Suprapubic skin (tissue), 4 donors: ENCODE measurements around the gene TAS2R20. TPM values are rescaled to one million over a fixed set of nuclear protein-coding genes. Genes with fewer than 3 reads are reported as not detected.
A peak's percentile ranks its signal among the peaks of the same experiment; 100 is the strongest.

Experiments used
- DNase-seq, 2 donors: peaks; one replicate each; pipeline ENCODE4 v3.0.0-alpha.2; 2019; ENCODE audit warnings: low spot score in 2 of 2
- H3K27ac ChIP-seq: fragments of 200-600 bp; sonication (generic); one replicate; pipeline ENCODE4 v1.5.1; 2019
- H3K27me3 ChIP-seq: fragments of 200-600 bp; sonication (generic); one replicate; pipeline ENCODE4 v1.5.1; 2019
- H3K36me3 ChIP-seq: fragments of 200-600 bp; sonication (generic); one replicate; pipeline ENCODE4 v1.5.1; 2019
- H3K4me1 ChIP-seq: fragments of 200-600 bp; sonication (generic); one replicate; pipeline ENCODE4 v1.5.1; 2019
- H3K4me3 ChIP-seq: fragments of 200-600 bp; sonication (generic); one replicate; pipeline ENCODE4 v1.5.1; 2019; ENCODE audit warnings: mild to moderate bottlenecking
- H3K9me3 ChIP-seq: fragments of 200-600 bp; sonication (generic); one replicate; pipeline ENCODE4 v1.5.1; 2019
- CTCF ChIP-seq, 2 donors: fragments of 200-600 bp in 1 of 2; fragments of 450-650 bp in 1 of 2; sonication (generic) in 1 of 2; IDR thresholded peaks; one replicate each; pipeline ENCODE4 v1.5.1; 2016 to 2019; ENCODE audit warnings: antibody characterized with exemption in 2 of 2, mild to moderate bottlenecking in 1 of 2, moderate library complexity in 1 of 2
- EP300 ChIP-seq: sonication (generic); formaldehyde crosslinking; IDR thresholded peaks from one replicate; pipeline ENCODE4 v1.6.1; 2017; ENCODE audit warnings: antibody characterized with exemption
- POLR2A ChIP-seq, 2 donors: fragments of 450-650 bp; IDR thresholded peaks; one replicate each; pipeline ENCODE4 v1.6.1; 2017; ENCODE audit warnings: antibody characterized with exemption in 2 of 2, mild to moderate bottlenecking in 2 of 2, moderate library complexity in 2 of 2
- POLR2AphosphoS5 ChIP-seq, 3 donors: sonication (generic); formaldehyde crosslinking; IDR thresholded peaks; one replicate each; pipeline ENCODE4 v1.6.1; 2017; ENCODE audit warnings: antibody characterized with exemption in 3 of 3
- WGBS: methylation state at CpG from one replicate; pipeline ENCODE4 v1.1.5; 2018; 5-methylcytosine and 5-hydroxymethylcytosine counted together
- total RNA-seq, 4 donors: library from RNA; depleted of rRNA; stranded (reverse); fragments of >200 nt; gene quantifications; one replicate each; pipeline ENCODE4 v1.1.0, GENCODE V29; 2016

Gene TAS2R20
- total RNA-seq, 4 donors from 2014 or later, result 1.0 to 4.1 (median 2.6) TPM; not detected in 1

GRCh38 chr12:10974965-10975364 lies 23.1 kb downstream of the TAS2R20 start:
- no peak for TF ChIP-seq EP300
- TF ChIP-seq POLR2A (IDR thresholded peaks at IDR 0.05), result no peak
- TF ChIP-seq CTCF (IDR thresholded peaks at IDR 0.05), result no peak
- TF ChIP-seq POLR2AphosphoS5 (IDR thresholded peaks at IDR 0.05), result no peak
- 91% methylated on average over 3 of the region's 3 CpGs for WGBS

GRCh38 chr12:10968765-10969456 lies 29.2 kb downstream of the TAS2R20 start:
- WGBS, result 41% methylated on average over 13 of the region's 15 CpGs
- Histone ChIP-seq H3K36me3 (no peaks in the 10 kb centered on the region), H3K4me1 (peaks cover 12% of the 10 kb centered on the region), H3K27ac (no peak overlapping the region), H3K9me3 (no peaks in the 10 kb centered on the region), H3K4me3 (no peak overlapping the region), H3K27me3 (no peaks in the 10 kb centered on the region)
- DNase-seq, result peak; percentile 62 to 67
- TF ChIP-seq POLR2A (IDR thresholded peaks at IDR 0.05) (no peak), POLR2AphosphoS5 (IDR thresholded peaks at IDR 0.05) (no peak), CTCF (IDR thresholded peaks at IDR 0.05) (no peak), EP300 (no peak)

More at GRCh38 chr12:10974965-10975364, 23.1 kb downstream of the TAS2R20 start:
- DNase-seq, result no peak
- Histone ChIP-seq H3K36me3 (no peaks in the 10 kb centered on the region), H3K27me3 (no peaks in the 10 kb centered on the region), H3K4me3 (no peak overlapping the region), H3K9me3 (no peaks in the 10 kb centered on the region), H3K4me1 (peaks cover 4% of the 10 kb centered on the region), H3K27ac (no peak overlapping the region)

DNA sequence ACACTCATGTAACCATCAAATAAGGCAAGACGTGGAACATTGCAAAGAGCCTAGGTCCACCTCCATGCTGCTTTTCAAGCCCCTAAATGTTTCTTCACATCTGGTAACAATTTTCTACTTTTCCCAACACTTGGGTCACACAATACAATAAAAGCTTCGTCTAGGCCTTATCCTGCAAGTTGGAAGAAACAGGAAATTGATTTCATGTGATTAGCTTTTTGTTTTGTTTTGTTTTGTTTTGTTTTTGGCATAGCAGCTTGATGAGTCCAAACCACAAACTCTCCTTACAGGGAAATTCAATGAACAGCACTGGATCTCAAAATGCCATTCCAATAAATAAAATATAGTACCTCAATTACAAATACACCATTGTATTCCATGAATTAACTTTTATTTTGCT lies 30.7 kb downstream of the TAS2R20 start:
- Histone ChIP-seq H3K27ac (no peak overlapping the region), H3K4me3 (no peak overlapping the region), H3K4me1 (peaks cover 12% of the 10 kb centered on the region), H3K36me3 (no peaks in the 10 kb centered on the region), H3K27me3 (no peaks in the 10 kb centered on the region), H3K9me3 (no peaks in the 10 kb centered on the region)
- DNase-seq, result no peak
- 43% methylated on average over 2 of the region's 2 CpGs for WGBS
- no peak for TF ChIP-seq POLR2AphosphoS5 (IDR thresholded peaks at IDR 0.05)

- no peak for TF ChIP-seq POLR2AphosphoS5 (IDR thresholded peaks at IDR 0.05)
- no peak for TF ChIP-seq POLR2A (IDR thresholded peaks at IDR 0.05)
- TF ChIP-seq CTCF (IDR thresholded peaks at IDR 0.05), result no peak
- TF ChIP-seq EP300, result no peak
- Histone ChIP-seq H3K36me3 (no peaks in the 10 kb centered on the region), H3K9me3 (no peaks in the 10 kb centered on the region), H3K4me1 (peaks cover 12% of the 10 kb centered on the region), H3K4me3 (no peak overlapping the region), H3K27me3 (no peaks in the 10 kb centered on the region), H3K27ac (no peak overlapping the region)
- DNase-seq, result no peak
Measured at GRCh38 chr12:10966314-10966713, 31.8 kb downstream of the TAS2R20 start.

GRCh38 chr12:10965476-10965875 lies 32.6 kb downstream of the TAS2R20 start:
- 61% methylated on average over 1 of the region's 1 CpG for WGBS
- no peaks in the 10 kb centered on the region for H3K36me3 ChIP-seq
- no peaks in the 10 kb centered on the region for H3K27me3 ChIP-seq

More at GRCh38 chr12:10965476-10965875, 32.6 kb downstream of the TAS2R20 start:
- Histone ChIP-seq H3K9me3 (no peaks in the 10 kb centered on the region), H3K27ac (no peak overlapping the region), H3K4me3 (no peak overlapping the region), H3K4me1 (peaks cover 12% of the 10 kb centered on the region)
- DNase-seq, result no peak
- TF ChIP-seq POLR2A (IDR thresholded peaks at IDR 0.05) (no peak), POLR2AphosphoS5 (IDR thresholded peaks at IDR 0.05) (no peak), CTCF (IDR thresholded peaks at IDR 0.05) (no peak), EP300 (no peak)
